GM20000 (cell line): ENCODE results near the gene PRC1.

Experiments
- DNase-seq: peaks from one replicate; pipeline ENCODE4 v3.0.0; 2012; ENCODE audit warnings: low spot score
- CTCF ChIP-seq: IDR thresholded peaks from 2 replicates; pipeline ENCODE4 v1.5.1; 2012; ENCODE audit warnings: mild to moderate bottlenecking, control low read depth; ENCODE audit errors: extremely low read depth, missing control alignments

Gene PRC1

GRCh38 chr15:90921887-90922286 is 72.4 kb downstream of the PRC1 start:
- DNase-seq = no peak
- TF ChIP-seq CTCF = no peak

GRCh38 chr15:90918835-90919234 is 75.5 kb downstream of the PRC1 start:
- TF ChIP-seq CTCF = no peak
- no peak for DNase-seq

GRCh38 chr15:90918034-90918788 is 76.1 kb downstream of the PRC1 start:
- DNase-seq = no peak
- no peak for TF ChIP-seq CTCF

GRCh38 chr15:90917569-90917968 is 76.8 kb downstream of the PRC1 start:
- no peak for DNase-seq
- no peak for TF ChIP-seq CTCF

- TF ChIP-seq CTCF = no peak
- DNase-seq = no peak
Observed at GRCh38 chr15:90916461-90916860, 77.9 kb downstream of the PRC1 start.
